ENCODE measurements around the gene KIT.

GRCh38 chr4:54654753-54655152 is 3.0 kb upstream of the KIT start:
- TF ChIP-seq CTCF (conservative IDR thresholded peaks at IDR 0.05; ENCODE audit: low read depth, low read length) = no peak
- no peak for TF ChIP-seq BHLHE40 (IDR thresholded peaks at IDR 0.05; ENCODE audit: low read depth, low read length)
- TF ChIP-seq USF2 (IDR thresholded peaks at IDR 0.05; ENCODE audit: low read depth, low read length) = no peak
- TF ChIP-seq CEBPB (IDR thresholded peaks at IDR 0.05; ENCODE audit: low read depth, low read length) = no peak
- TF ChIP-seq NFE2L2 (IDR thresholded peaks at IDR 0.05; ENCODE audit: low read depth, low read length) = no peak
- no peak for TF ChIP-seq RAD21 (IDR thresholded peaks at IDR 0.05; ENCODE audit: low read length)

Measured in IMR-90 (cell line).